ENCODE measurements around the gene PPDPF. TPM values are rescaled to one million over a fixed set of nuclear protein-coding genes. Genes with fewer than 3 reads are reported as not detected.

PPDPF gene
- total RNA-seq: 21.9 and 35.6 TPM in 2 replicates

DNA sequence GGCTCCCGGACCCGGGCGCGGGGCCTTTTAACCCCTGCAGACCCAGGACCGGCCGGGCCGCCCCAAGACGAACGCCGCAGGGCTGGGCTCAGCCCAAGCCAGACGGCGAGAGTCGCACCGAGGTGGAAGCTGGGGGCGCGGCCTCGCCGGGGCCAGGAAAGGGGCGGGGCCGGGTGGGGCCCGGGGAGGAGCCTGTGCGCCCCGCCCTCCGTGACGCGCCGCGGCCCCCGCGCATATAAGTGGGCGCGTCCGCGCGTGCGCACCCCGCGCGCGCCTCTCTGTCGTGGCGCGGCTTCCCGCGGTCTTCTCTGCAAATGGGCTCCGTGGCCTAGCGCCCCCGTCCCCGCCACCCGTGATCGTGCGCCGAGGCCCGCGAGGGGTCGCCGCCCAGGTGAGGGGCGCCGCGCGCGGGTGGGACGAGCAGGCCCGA lies at the start of gene PPDPF:
Gene PPDPF, plus strand, starts transcription at position 262 of the 430 bp plus-strand sequence. CDS start 544 bp downstream, outside the sequence.
- Histone ChIP-seq H3K27me3 (ENCODE audit: control insufficient read depth, insufficient read depth, low read length) (no peaks in the 10 kb centered on the region), H3K36me3 (ENCODE audit: control insufficient read depth, insufficient read depth, low read length) (peaks cover 19% of the 10 kb centered on the region), H3K4me3 (ENCODE audit: low read depth, low read length) (peak within 1 kb of the TSS; percentile 88)
- TF ChIP-seq, protein P1, sequence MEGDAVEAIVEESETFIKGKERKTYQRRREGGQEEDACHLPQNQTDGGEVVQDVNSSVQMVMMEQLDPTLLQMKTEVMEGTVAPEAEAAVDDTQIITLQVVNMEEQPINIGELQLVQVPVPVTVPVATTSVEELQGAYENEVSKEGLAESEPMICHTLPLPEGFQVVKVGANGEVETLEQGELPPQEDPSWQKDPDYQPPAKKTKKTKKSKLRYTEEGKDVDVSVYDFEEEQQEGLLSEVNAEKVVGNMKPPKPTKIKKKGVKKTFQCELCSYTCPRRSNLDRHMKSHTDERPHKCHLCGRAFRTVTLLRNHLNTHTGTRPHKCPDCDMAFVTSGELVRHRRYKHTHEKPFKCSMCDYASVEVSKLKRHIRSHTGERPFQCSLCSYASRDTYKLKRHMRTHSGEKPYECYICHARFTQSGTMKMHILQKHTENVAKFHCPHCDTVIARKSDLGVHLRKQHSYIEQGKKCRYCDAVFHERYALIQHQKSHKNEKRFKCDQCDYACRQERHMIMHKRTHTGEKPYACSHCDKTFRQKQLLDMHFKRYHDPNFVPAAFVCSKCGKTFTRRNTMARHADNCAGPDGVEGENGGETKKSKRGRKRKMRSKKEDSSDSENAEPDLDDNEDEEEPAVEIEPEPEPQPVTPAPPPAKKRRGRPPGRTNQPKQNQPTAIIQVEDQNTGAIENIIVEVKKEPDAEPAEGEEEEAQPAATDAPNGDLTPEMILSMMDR (IDR thresholded peaks at IDR 0.05; ENCODE audit: insufficient read depth, low read length, severe bottlenecking): no peak
- no peak for FAIRE-seq
- DNase-seq (ENCODE audit: low read depth): peak; percentile 28

- no peak for FAIRE-seq
- TF ChIP-seq, protein P1 (IDR thresholded peaks at IDR 0.05; ENCODE audit: insufficient read depth, low read length, severe bottlenecking): no peak
- Histone ChIP-seq H3K27me3 (ENCODE audit: control insufficient read depth, insufficient read depth, low read length) (peaks cover 23% of the 10 kb centered on the region), H3K4me3 (ENCODE audit: low read depth, low read length) (no peak overlapping the region), H3K36me3 (ENCODE audit: control insufficient read depth, insufficient read depth, low read length) (no peaks in the 10 kb centered on the region)
- no peak for DNase-seq (ENCODE audit: low read depth)
Observed at GRCh38 chr20:63471002-63471716, 49.4 kb upstream of the PPDPF start.

DNA sequence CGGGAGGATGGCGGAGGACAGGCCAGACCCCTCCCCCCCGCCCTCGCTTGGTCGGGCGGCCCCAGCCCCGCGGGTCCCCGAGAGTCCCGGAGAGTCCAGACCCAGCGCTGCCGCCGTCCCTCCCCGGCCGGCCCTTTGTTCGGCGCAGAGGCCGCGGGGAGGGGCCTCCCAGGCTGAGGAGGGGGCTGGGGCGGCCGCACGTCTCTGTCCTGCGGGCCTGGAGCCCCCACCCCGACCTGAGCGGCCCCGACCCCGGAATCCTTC lies 48.9 kb upstream of the PPDPF start:
- peaks cover 23% of the 10 kb centered on the region for H3K27me3 ChIP-seq (ENCODE audit: control insufficient read depth, insufficient read depth, low read length)
- FAIRE-seq (no peak), DNase-seq (ENCODE audit: low read depth) (no peak)
- no peaks in the 10 kb centered on the region for H3K36me3 ChIP-seq (ENCODE audit: control insufficient read depth, insufficient read depth, low read length)
- TF ChIP-seq, protein P1 (IDR thresholded peaks at IDR 0.05; ENCODE audit: insufficient read depth, low read length, severe bottlenecking): no peak
- H3K4me3 ChIP-seq (ENCODE audit: low read depth, low read length): no peak overlapping the region

DNA sequence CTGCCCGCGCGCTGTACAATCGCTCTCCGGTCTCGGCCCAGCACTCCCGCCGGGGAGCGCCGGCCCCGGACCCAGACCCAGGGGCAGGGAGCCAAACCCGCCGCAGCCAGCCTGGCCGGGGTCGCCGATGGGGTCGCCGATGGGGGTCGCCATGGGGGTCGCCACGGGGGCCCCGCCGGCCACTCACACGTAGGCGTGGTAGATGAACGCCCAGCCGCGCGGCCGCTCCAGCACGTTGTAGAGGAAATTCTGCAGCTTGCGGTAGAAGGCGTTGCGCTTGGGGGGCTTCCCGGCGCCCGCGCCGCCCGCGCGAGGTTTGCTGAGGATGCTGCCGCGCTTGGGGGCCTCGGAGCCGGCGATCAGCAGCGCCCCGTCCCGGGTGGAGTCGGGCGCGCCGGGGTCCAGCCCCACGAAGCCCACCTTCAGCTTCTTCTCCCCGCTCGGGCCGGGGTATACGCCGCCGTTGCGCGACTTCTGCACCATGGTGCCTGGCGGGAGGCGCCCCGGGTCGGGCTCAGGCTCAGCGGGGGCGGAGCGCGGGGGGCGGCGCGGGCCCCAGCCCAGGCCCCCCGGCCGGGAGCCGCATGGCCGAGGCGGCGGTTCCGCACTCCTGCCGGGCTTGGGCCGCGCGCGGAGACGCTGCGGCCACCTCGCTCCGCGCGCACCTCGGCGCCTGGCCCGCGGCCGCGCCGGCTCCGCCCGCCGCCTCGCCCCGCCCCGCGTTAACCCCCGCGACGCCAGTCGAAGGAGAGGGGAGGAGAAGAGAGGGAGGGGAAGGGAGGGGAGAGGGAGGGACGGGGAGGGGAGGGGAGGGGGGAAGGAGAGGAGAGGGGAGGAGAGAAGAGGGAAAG lies 48.4 kb upstream of the PPDPF start, which contains the start of gene KCNQ2:
Gene KCNQ2, minus strand, starts transcription at position 675 of the 851 bp plus-strand sequence. Its CDS starts 192 bp downstream, at position 483.
- FAIRE-seq (no peak), DNase-seq (ENCODE audit: low read depth) (no peak)
- no peaks in the 10 kb centered on the region for H3K36me3 ChIP-seq (ENCODE audit: control insufficient read depth, insufficient read depth, low read length)
- H3K27me3 ChIP-seq (ENCODE audit: control insufficient read depth, insufficient read depth, low read length): peaks cover 23% of the 10 kb centered on the region
- TF ChIP-seq, protein P1 (IDR thresholded peaks at IDR 0.05; ENCODE audit: insufficient read depth, low read length, severe bottlenecking): no peak
- H3K4me3 ChIP-seq (ENCODE audit: low read depth, low read length): no peak within 1 kb of the TSS

DNA sequence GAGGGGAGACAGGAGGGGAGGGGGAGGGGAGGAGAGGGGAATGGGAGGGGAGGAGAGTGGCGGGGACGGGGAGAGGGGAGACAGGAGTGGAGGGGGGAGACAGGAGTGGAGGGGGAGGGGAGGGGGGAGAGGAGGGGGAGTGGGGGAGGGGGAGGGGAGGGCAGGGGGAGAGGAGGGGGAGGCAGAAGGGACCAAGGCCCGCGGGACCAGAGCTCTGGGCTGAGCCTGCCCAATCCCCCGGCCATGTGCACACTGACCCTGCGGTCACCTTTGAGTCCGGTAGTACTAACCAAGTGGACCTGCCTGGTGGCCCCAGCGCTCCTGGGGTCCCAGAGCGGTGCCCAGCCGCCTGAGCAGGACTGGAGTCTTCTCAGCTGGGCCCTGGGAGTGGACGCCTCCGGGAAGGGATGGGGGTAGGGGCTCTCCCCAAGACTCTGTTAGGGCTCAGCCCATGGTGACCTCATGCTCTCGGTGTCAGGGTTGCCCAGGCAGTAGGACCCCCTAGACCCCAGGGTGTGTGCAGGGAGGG lies 47.6 kb upstream of the PPDPF start:
- DNase-seq (ENCODE audit: low read depth) (no peak), FAIRE-seq (no peak)
- Histone ChIP-seq H3K27me3 (ENCODE audit: control insufficient read depth, insufficient read depth, low read length) (peaks cover 23% of the 10 kb centered on the region), H3K4me3 (ENCODE audit: low read depth, low read length) (no peak overlapping the region), H3K36me3 (ENCODE audit: control insufficient read depth, insufficient read depth, low read length) (no peaks in the 10 kb centered on the region)
- TF ChIP-seq, protein P1 (IDR thresholded peaks at IDR 0.05; ENCODE audit: insufficient read depth, low read length, severe bottlenecking): no peak
